Measurements from ENCODE around the gene RRBP1. TPM values are rescaled to one million over a fixed set of nuclear protein-coding genes. Genes with fewer than 3 reads are reported as not detected.

Gene RRBP1
- total RNA-seq, 1 donor from 2014 or later = 312 TPM

DNA sequence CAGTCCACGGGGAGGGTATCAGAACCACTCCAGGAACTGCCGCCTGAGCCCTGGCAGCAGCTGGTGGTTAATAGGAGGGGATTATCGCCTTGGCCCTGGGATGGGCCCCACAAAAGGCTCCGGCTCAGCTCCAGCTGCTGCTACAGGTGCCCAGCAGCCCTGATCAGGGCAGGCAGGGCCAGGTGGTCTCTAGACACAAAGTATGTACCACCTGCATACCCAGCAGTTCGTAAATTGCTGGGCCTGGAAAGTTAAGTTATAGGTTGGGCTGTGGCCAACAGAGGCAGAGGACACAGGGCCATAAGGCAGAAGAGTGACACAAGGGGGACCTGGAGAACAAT lies 35.1 kb downstream of the RRBP1 start:
- no peaks in the 10 kb centered on the region for H3K27me3 Mint-ChIP-seq (ENCODE audit: unreplicated experiment)
- H3K36me3 Mint-ChIP-seq (ENCODE audit: unreplicated experiment) = peaks cover 7% of the 10 kb centered on the region
- no peaks in the 10 kb centered on the region for H3K9me3 Mint-ChIP-seq (ENCODE audit: unreplicated experiment)
- TF ChIP-seq, protein P1, sequence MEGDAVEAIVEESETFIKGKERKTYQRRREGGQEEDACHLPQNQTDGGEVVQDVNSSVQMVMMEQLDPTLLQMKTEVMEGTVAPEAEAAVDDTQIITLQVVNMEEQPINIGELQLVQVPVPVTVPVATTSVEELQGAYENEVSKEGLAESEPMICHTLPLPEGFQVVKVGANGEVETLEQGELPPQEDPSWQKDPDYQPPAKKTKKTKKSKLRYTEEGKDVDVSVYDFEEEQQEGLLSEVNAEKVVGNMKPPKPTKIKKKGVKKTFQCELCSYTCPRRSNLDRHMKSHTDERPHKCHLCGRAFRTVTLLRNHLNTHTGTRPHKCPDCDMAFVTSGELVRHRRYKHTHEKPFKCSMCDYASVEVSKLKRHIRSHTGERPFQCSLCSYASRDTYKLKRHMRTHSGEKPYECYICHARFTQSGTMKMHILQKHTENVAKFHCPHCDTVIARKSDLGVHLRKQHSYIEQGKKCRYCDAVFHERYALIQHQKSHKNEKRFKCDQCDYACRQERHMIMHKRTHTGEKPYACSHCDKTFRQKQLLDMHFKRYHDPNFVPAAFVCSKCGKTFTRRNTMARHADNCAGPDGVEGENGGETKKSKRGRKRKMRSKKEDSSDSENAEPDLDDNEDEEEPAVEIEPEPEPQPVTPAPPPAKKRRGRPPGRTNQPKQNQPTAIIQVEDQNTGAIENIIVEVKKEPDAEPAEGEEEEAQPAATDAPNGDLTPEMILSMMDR (IDR thresholded peaks at IDR 0.05) = no peak
- H3K4me1 Mint-ChIP-seq (ENCODE audit: unreplicated experiment) = peaks cover 71% of the 10 kb centered on the region
- no peak for DNase-seq (ENCODE audit: extremely low spot score, unreplicated experiment)
- peak overlapping the region; percentile 47 for H3K27ac Mint-ChIP-seq (ENCODE audit: unreplicated experiment)
- H3K4me3 Mint-ChIP-seq (ENCODE audit: unreplicated experiment) = no peak overlapping the region

DNA sequence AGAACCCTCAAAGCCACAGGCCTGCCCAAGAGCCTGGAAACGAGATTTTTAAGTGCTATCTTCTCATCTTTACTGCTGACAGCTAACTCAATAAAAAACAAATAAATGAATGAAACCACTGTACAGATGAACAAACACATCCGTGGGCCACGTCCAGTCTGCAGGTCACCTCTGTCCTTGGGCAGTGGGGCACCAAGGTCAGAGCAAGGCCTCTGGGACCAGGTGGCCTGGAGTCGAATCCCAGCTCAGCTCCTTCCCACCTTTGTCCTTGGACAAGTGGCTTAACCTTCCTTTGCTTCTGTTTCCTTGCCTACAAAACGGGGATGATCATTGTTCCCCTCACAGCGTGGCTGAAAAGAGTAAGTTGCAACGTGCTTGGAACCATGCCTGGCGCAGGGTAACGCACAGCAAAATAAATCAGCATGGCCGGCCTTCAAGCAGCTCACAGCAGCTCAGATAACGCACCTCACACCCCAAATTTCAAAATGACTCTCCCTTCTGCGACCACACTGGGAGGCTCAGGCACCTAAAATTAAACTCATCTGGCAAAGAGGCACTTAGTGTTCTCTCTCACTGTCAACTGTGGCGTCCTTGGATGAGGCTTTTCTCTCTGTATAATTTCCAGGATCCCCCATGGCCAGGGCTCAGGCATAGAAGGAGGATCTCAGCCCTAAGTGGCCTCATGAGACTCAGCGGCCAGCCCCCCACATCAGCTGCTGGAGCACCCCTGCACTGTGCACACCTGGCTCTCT lies 35.7 kb downstream of the RRBP1 start:
- no peaks in the 10 kb centered on the region for H3K27me3 Mint-ChIP-seq (ENCODE audit: unreplicated experiment)

DNA sequence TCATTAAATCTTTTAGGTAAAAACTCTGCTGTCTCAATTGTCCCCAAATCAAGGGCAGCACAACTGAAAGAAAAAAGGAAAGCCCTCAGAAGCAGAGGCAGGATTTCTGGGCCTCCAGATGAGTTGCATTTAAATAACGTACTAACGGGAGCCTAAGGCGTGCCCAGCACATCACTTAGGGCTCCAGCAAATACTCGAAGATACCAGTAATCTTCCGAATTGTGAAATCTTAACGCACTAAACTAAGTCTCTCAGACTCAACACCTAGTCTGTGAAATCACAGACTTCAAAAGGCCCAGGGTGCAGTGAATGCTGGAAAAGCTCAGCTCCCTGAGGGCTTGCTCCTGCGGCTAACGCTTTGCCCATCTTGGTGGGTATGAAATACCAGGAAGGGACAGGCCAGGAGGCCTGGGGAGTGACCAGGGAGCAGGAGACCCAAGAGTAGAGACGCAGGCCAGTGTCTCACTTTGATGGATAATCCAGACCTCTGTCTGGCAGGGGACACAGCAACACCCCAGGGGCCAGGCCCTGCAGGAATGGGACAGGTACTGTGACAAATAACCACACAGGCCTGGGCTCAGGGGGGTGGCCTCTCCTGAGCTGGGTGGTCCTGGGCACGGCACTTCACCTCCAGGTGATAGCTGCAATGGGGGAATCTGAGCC lies 36.4 kb downstream of the RRBP1 start:
- no peak overlapping the region for H3K4me3 Mint-ChIP-seq (ENCODE audit: unreplicated experiment)
- DNase-seq (ENCODE audit: extremely low spot score, unreplicated experiment) = no peak
- peak overlapping the region; percentile 90 for H3K27ac Mint-ChIP-seq (ENCODE audit: unreplicated experiment)
- TF ChIP-seq, protein P1 (IDR thresholded peaks at IDR 0.05) = no peak
- no peaks in the 10 kb centered on the region for H3K9me3 Mint-ChIP-seq (ENCODE audit: unreplicated experiment)
- no peaks in the 10 kb centered on the region for H3K27me3 Mint-ChIP-seq (ENCODE audit: unreplicated experiment)
- H3K36me3 Mint-ChIP-seq (ENCODE audit: unreplicated experiment) = peaks cover 11% of the 10 kb centered on the region
- H3K4me1 Mint-ChIP-seq (ENCODE audit: unreplicated experiment) = peaks cover 63% of the 10 kb centered on the region

More for the DNA sequence above, 35.7 kb downstream of the RRBP1 start:
- DNase-seq (ENCODE audit: extremely low spot score, unreplicated experiment) = no peak
- TF ChIP-seq, protein P1 (IDR thresholded peaks at IDR 0.05) = no peak
- H3K9me3 Mint-ChIP-seq (ENCODE audit: unreplicated experiment) = no peaks in the 10 kb centered on the region
- H3K27ac Mint-ChIP-seq (ENCODE audit: unreplicated experiment) = peak overlapping the region; percentile 47
- H3K4me3 Mint-ChIP-seq (ENCODE audit: unreplicated experiment) = no peak overlapping the region
- peaks cover 68% of the 10 kb centered on the region for H3K4me1 Mint-ChIP-seq (ENCODE audit: unreplicated experiment)
- peaks cover 8% of the 10 kb centered on the region for H3K36me3 Mint-ChIP-seq (ENCODE audit: unreplicated experiment)

DNA sequence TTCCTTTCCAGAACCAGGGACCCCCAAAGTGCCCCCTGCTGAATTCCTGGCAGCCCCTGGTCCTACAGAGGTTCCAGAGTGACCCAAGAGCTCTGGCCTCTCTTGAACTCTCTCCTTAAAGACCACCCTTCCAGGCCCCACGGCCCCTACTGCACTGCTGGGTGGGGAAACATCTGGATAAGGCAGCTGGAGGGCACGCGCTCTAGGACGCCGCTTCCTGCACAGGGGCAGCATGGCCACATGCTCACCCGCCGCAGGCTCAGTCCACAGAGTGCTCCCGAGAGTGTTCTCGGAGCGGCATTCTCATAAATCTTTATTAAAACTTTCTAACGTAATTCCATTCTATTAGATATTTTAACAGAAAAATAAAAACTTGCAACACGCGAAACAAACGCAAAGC lies 37.0 kb downstream of the RRBP1 start:
- TF ChIP-seq, protein P1 (IDR thresholded peaks at IDR 0.05) = no peak
- Mint-ChIP-seq H3K27ac (ENCODE audit: unreplicated experiment) (peak overlapping the region; percentile 90), H3K9me3 (ENCODE audit: unreplicated experiment) (no peaks in the 10 kb centered on the region), H3K36me3 (ENCODE audit: unreplicated experiment) (peaks cover 11% of the 10 kb centered on the region), H3K4me1 (ENCODE audit: unreplicated experiment) (peaks cover 60% of the 10 kb centered on the region), H3K4me3 (ENCODE audit: unreplicated experiment) (no peak overlapping the region), H3K27me3 (ENCODE audit: unreplicated experiment) (no peaks in the 10 kb centered on the region)
- no peak for DNase-seq (ENCODE audit: extremely low spot score, unreplicated experiment)

DNA sequence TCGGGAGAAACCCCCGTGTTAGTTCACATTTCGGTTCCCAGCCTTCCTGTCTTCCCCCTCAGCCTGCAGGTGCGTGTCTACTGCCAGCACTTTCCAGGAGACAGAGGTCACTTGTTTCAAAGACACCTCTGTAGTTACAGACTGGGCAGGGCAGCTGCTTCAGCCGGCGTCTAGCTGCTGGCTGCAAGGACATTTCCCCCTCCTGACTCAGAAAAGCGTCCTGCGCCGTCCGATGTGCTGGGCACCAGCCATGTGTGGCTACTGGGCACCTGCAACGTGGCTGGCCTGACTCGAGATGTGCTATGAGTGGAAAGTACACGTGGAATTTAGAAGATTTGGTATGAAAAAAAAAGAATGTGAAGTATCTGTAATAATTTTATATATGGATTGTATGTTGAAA lies 37.6 kb downstream of the RRBP1 start:
- H3K4me1 Mint-ChIP-seq (ENCODE audit: unreplicated experiment) = peaks cover 55% of the 10 kb centered on the region
- TF ChIP-seq, protein P1 (IDR thresholded peaks at IDR 0.05) = no peak
- peak overlapping the region; percentile 90 for H3K27ac Mint-ChIP-seq (ENCODE audit: unreplicated experiment)
- H3K9me3 Mint-ChIP-seq (ENCODE audit: unreplicated experiment) = no peaks in the 10 kb centered on the region
- peak overlapping the region; percentile 43 for H3K4me3 Mint-ChIP-seq (ENCODE audit: unreplicated experiment)
- no peak for DNase-seq (ENCODE audit: extremely low spot score, unreplicated experiment)
- no peaks in the 10 kb centered on the region for H3K27me3 Mint-ChIP-seq (ENCODE audit: unreplicated experiment)
- peaks cover 14% of the 10 kb centered on the region for H3K36me3 Mint-ChIP-seq (ENCODE audit: unreplicated experiment)
